ENCODE data around the gene FAM120A.

FAM120A gene

DNA sequence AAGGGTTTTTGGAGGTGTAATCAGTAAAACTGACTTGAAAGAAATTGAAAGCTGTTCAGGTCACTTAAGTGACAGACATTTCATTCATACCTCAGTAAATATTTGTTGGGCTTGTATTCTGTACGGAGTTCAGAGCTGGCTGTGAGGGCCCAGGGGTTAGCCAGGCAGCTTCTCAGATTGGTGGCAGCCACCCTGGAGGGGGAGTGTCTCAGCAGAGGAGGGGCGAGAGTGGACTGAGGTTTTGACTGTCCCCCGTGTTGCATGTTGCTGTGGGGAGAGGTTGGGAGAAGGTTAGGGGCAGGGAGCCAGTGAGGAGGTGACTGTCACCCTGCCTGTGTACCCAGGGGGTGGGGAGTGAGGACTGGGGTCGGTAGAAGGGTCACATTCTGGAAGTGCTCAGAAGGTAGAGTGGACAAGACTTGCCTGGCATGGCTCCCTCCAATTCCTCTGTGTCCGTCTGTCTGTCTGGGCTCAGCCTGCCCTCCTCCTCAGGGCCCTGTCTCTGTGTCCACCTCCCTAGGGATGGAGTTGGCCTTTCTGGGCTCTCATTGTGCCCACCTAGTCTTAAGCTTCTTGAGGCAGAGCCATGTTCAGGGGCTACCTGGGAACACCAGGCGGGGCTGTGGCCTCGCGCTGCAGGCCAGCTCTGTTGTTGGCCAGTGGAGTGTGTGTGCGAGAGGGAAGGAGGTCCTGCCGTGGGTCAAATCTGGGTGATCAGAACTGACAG is 129.3 kb downstream of the FAM120A start:
- no peak for DNase-seq

DNA sequence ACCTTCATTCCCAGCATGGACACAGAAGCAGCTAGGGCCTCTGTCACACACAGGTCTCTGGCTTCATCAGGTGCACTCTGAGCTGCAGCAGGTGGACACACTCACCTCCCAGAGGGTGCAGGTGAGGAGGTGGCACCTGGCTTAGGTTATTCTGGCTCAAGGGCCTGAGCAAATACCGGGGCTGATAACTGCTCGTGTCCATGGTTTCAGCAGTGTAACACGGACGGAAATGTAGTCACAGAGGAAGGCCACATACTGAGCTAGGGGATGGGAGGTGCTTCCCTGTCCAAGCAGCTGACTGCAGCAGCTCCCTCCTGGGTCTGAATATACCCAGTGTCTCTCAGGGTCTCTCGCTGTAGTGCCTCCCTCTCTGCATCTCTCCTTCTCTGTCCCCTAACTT is 130.6 kb downstream of the FAM120A start:
- no peak for DNase-seq

GRCh38 chr9:93582550-93582949 is 131.1 kb downstream of the FAM120A start:
- DNase-seq = no peak

GRCh38 chr9:93585259-93585658 is 133.8 kb downstream of the FAM120A start:
- no peak for DNase-seq

DNA sequence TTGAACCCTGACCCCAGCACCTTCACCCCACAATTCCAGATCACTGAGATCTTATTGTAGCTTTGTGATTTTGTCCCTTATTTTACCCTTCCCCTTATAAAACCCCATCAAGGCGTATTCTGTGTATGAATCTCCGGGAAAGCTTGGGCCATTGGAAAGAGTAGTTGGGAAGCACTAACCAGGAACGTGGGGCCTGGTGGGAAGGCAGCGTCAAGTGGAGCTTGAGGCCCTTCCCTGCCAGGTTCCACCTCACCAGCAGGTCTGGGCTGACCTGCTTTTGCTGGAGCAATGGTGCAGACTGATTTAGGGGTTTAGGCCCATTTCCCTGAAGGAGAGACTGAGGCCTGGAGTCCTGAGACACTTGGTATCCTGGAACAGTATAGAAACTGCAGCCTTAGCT is 134.2 kb downstream of the FAM120A start:
- no peak for DNase-seq

GRCh38 chr9:93586290-93587057 is 135.0 kb downstream of the FAM120A start:
- no peak for DNase-seq

- no peak for DNase-seq
These were observed 135.8 kb downstream of the FAM120A start for GRCh38 chr9:93587284-93587650.

DNA sequence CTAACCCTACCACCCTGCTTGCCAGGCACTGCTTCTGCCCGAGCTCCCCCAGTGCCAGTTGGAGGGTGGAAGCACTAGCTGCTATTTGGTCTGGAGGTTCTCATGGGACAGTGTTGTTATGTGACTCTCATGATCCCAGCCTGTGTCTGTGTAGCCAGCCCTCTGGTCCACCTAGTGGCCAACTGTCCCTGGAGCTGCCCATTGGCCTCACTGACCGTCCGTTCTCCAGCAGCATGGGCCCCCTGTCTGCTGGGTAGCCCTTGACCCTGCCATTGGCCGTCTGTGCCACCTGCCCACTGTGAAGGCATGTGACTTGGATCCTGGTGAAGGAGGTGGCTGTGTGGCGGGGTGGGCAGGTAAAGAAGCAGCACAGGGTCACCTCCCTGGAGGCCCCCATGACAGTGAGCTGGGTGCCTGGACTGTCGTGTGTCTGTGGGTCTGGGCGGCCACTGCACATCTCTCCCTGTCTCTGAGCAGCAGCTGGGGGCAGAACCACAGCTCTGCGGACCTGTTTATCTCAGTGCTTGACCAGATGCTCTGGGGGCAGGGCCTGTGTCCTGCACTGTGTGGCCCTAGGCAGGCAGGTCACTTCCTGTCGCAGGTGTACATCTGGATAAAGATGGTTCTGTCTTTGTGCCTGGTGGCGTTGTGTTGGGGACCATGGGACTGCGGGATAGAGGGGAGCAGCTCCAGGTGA is 136.3 kb downstream of the FAM120A start:
- no peak for DNase-seq

GRCh38 chr9:93588641-93589609 is 137.4 kb downstream of the FAM120A start:
- no peak for DNase-seq

- no peak for DNase-seq
These were observed 138.2 kb downstream of the FAM120A start for GRCh38 chr9:93589688-93590087.

- DNase-seq = no peak
These were observed 139.2 kb downstream of the FAM120A start for GRCh38 chr9:93590609-93591234.

DNA sequence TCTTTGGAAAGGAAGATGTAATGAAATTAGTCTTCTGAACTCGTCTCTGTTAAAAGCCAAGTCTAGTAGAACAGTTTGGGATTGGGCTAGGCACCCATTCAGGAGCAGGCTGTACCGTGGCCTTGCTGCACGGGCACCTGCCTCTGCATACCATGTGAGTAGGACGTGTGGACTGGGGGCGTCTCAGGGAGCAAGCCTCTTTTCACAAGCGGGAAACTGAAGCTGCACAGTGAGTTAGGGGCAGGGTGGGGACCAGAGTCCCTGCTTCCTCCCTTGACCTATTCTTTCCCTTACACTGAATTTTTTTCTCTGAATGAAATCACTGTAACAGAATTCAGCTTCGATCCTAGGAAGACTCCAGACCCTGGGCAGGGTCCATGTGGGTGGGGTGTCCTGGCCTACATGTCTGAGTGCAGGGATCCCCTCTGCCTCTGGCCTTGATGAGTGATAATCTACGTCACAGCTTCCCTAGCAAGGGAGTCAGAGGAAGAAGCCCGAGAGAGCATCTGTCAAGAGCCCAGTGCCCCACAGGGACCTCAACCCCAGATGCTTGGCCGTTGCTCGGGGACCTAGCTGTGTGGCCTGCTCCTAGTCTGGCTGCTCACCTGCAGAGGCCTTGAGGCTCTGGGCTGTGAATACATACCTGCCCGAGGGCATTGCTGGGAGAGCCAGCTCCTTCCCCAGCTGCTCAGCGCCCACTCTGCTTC is 140.0 kb downstream of the FAM120A start:
- no peak for DNase-seq

DNA sequence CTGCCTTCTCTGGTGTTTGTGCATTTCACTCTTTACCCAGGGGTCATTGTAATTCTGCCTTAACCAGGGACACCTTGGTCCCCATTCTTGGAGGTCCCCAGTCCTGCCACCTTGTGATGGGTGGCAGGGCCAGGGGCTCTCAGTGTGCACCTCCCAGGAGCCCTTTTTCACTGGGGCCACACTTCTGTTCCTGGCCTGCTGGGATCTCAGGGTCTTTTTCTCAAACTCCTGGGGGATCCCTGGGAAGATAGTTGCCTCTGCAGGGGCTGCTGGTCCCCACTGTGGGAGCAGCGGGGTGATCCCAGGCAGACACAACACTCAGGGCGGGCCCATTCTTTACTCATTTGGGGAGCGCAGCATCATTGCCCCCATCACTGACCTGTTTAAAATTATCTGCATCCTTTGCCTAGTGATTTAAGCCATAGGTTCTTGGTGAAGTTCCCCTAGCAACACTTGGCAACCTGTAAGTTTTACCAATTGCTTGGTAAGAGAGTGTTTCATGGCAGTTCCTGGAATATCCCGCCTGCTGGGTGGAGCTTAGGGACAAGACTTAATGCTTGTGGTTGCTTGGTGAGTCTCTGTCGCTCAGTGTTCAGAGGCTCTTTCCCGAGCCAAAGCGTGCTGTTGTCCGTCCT is 140.6 kb downstream of the FAM120A start:
- no peak for DNase-seq

DNA sequence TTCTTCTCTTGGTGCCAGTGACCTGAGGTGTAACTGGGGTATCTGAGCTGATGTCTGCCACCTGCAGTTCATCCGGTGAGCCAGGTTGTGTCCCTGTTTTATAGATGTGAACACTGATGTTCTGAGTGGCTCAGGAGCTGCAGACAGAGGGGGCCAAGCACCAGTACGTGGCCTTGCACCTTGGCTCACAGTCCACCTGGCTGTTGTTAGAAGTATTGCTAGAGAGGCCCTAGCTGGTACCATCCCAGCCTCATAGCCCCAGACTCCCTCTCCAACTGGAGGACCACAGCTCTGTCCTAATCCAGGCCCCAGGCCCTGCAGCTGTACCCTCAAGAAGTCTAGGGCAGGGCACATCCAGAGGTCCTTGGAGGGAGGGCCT is 141.1 kb downstream of the FAM120A start:
- DNase-seq = no peak

- DNase-seq = no peak
These were observed 141.7 kb downstream of the FAM120A start for GRCh38 chr9:93593144-93593658.

GRCh38 chr9:93594041-93594756 is 142.7 kb downstream of the FAM120A start:
- no peak for DNase-seq

DNA sequence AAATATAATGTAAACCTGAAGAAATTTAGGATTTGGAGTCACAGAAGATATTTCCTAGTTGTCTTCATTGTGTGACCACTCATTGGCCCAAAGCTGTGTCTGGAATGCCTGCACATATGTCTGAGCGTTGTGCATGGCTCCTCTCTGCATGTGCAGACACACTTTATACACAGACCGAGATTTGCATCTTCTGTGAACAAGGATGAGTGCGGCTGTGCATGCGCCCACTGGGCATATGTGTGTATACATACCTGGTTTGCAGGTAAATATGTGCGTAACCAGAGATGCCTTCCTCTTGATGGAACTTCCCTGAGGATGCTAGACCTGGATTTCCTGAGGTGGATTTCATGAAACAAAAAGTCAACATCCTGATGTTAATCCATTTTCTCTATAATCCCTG is 144.0 kb downstream of the FAM120A start:
- DNase-seq = no peak

GRCh38 chr9:93595861-93596365 is 144.4 kb downstream of the FAM120A start:
- no peak for DNase-seq

DNA sequence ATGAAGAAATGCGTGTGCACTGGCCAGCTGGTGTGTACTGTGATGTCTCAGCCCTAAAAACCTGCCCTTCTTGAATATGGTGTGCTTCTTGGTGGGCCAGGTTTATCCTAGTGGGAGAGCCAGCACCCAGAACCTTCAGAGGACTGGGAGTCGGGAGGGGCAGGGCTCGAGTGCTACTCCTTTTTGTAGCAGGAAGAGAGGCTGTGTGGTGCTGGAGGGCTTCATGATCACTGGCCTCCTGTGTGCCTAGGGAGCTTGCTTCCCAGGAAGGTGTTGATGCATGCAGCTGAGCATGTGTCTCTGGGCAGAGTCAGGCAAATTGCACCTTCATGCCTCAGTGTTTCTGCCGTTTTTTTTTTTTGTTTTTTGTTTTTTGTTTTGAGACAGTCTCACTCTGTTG is 144.9 kb downstream of the FAM120A start:
- DNase-seq = no peak

- no peak for DNase-seq
These were observed 145.7 kb downstream of the FAM120A start for GRCh38 chr9:93597142-93597706.

All from stimulated activated naive CD4-positive, alpha-beta T cell treated with Interleukin-2 at 50 U/mL for 16 hours (primary cell).